HL-60/S4 treated with retinoic acid at 250 ng/mL for 4 days and 3 days (cell line): ENCODE measurements around the gene MED28.

Experiments used
- in situ Hi-C: fragments of 300-500 bp; cut with MboI; formaldehyde crosslinking; loops from 2 replicates; pipeline ENCODE4 v1.7.0; 2022; ENCODE audit warnings: low sequenced_read_pairs

MED28 gene

GRCh38 chr4:17664755-17665154, 50.3 kb downstream of the MED28 start:
- in situ Hi-C loops = no loop called here

- in situ Hi-C loops = no loop called here
These were observed 50.9 kb downstream of the MED28 start for GRCh38 chr4:17665346-17665745.

GRCh38 chr4:17665852-17666251, 51.4 kb downstream of the MED28 start:
- in situ Hi-C loops = no loop called here

GRCh38 chr4:17667253-17667652, 52.8 kb downstream of the MED28 start:
- in situ Hi-C loops = no loop called here

GRCh38 chr4:17667653-17668201, 53.3 kb downstream of the MED28 start:
- in situ Hi-C loops = no loop called here

- in situ Hi-C loops = no loop called here
These were observed 56.0 kb downstream of the MED28 start for GRCh38 chr4:17670423-17670822.

GRCh38 chr4:17680559-17681280, 66.3 kb downstream of the MED28 start:
- in situ Hi-C loops = no loop called here

GRCh38 chr4:17681281-17682221, 67.1 kb downstream of the MED28 start:
- in situ Hi-C loops = no loop called here

- in situ Hi-C loops = no loop called here
These were observed 67.8 kb downstream of the MED28 start for GRCh38 chr4:17682222-17682566.
